Ishikawa (cell line): ENCODE measurements around the gene LRRC45.

Source experiments
- CEBPB ChIP-seq: IDR thresholded peaks from 2 replicates; pipeline ENCODE4 v1.6.1; 2012
- CREB1 ChIP-seq: IDR thresholded peaks from 2 replicates; pipeline ENCODE4 v1.6.1; 2012; ENCODE audit warnings: low read depth
- EGR1 ChIP-seq: IDR thresholded peaks from 2 replicates; pipeline ENCODE4 v1.6.1; 2012
- EP300 ChIP-seq: IDR thresholded peaks from 2 replicates; pipeline ENCODE4 v1.6.1; 2012; ENCODE audit warnings: borderline replicate concordance
- RAD21 ChIP-seq: IDR thresholded peaks from 2 replicates; pipeline ENCODE4 v1.6.1; 2012; ENCODE audit warnings: low read depth
- TAF1 ChIP-seq: IDR thresholded peaks from 2 replicates; pipeline ENCODE4 v1.6.1; 2012; ENCODE audit warnings: low read depth, mild to moderate bottlenecking
- TCF12 ChIP-seq: IDR thresholded peaks from 2 replicates; pipeline ENCODE4 v1.6.1; 2012; ENCODE audit warnings: low read depth
- TEAD4 ChIP-seq: IDR thresholded peaks from 2 replicates; pipeline ENCODE4 v1.6.1; 2012
- TF ChIP-seq, protein P1 (sequence below): IDR thresholded peaks from 2 replicates; pipeline ENCODE4 v1.6.1; 2012; ENCODE audit warnings: low read depth, mild to moderate bottlenecking
- TF ChIP-seq, protein P2 (sequence below): IDR thresholded peaks from 2 replicates; pipeline ENCODE4 v1.6.1; 2012
- TF ChIP-seq, protein P3 (sequence below): IDR thresholded peaks from 2 replicates; pipeline ENCODE4 v1.6.1; 2012

DNA sequence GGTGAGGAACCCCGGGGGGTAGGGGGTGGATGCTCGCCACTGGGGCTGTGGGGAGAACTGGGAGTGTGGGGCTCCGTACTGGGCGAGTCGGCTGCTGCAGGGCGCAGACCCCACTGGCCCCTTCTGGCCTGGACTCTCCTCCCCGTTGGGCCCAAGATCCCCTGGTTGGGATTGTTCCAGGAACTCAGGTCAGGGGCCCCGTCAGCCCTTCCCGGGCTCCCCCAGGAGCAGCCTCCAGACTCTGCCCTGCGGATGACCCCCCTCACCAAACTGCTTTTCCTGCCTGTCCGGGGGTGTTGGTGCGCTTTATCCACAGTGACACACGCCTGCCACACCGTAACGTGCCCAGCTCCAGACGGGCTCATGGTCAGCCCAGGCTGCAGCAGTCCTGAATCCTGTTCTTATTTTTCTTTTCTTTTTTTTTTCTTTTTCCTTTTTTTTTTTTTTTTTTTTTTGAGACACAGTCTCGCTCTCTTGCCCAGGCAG, 21.5 kb upstream of the LRRC45 start:
- no peak for TF ChIP-seq TAF1
- no peak for TF ChIP-seq RAD21
- TF ChIP-seq, protein P1, sequence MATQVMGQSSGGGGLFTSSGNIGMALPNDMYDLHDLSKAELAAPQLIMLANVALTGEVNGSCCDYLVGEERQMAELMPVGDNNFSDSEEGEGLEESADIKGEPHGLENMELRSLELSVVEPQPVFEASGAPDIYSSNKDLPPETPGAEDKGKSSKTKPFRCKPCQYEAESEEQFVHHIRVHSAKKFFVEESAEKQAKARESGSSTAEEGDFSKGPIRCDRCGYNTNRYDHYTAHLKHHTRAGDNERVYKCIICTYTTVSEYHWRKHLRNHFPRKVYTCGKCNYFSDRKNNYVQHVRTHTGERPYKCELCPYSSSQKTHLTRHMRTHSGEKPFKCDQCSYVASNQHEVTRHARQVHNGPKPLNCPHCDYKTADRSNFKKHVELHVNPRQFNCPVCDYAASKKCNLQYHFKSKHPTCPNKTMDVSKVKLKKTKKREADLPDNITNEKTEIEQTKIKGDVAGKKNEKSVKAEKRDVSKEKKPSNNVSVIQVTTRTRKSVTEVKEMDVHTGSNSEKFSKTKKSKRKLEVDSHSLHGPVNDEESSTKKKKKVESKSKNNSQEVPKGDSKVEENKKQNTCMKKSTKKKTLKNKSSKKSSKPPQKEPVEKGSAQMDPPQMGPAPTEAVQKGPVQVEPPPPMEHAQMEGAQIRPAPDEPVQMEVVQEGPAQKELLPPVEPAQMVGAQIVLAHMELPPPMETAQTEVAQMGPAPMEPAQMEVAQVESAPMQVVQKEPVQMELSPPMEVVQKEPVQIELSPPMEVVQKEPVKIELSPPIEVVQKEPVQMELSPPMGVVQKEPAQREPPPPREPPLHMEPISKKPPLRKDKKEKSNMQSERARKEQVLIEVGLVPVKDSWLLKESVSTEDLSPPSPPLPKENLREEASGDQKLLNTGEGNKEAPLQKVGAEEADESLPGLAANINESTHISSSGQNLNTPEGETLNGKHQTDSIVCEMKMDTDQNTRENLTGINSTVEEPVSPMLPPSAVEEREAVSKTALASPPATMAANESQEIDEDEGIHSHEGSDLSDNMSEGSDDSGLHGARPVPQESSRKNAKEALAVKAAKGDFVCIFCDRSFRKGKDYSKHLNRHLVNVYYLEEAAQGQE: no peak
- TF ChIP-seq CREB1: no peak
- no peak for TF ChIP-seq EP300
- TF ChIP-seq, protein P2, sequence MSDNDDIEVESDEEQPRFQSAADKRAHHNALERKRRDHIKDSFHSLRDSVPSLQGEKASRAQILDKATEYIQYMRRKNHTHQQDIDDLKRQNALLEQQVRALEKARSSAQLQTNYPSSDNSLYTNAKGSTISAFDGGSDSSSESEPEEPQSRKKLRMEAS: no peak
- no peak for TF ChIP-seq EGR1
- TF ChIP-seq CEBPB: no peak
- no peak for TF ChIP-seq TEAD4
- TF ChIP-seq, protein P3, sequence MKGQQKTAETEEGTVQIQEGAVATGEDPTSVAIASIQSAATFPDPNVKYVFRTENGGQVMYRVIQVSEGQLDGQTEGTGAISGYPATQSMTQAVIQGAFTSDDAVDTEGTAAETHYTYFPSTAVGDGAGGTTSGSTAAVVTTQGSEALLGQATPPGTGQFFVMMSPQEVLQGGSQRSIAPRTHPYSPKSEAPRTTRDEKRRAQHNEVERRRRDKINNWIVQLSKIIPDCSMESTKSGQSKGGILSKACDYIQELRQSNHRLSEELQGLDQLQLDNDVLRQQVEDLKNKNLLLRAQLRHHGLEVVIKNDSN: no peak
- no peak for TF ChIP-seq TCF12
